Gastroesophageal sphincter (tissue), 3 donors: ENCODE results near the gene BMP7.

Experiments
- CTCF ChIP-seq, 4 experiments: fragments of 200-600 bp in 2 of 4; fragments of 450-650 bp in 2 of 4; sonication (generic) in 1 of 4; IDR thresholded peaks; one replicate each; pipeline ENCODE4 v1.5.1; 2017 to 2019; ENCODE audit warnings: antibody characterized with exemption in 4 of 4, mild to moderate bottlenecking in 2 of 4, moderate library complexity in 2 of 4
- EP300 ChIP-seq: sonication (generic); formaldehyde crosslinking; IDR thresholded peaks from one replicate; pipeline ENCODE4 v1.6.1; 2017; ENCODE audit warnings: antibody characterized with exemption, mild to moderate bottlenecking
- POLR2A ChIP-seq, 2 donors: fragments of 450-650 bp; IDR thresholded peaks; one replicate each; pipeline ENCODE4 v1.6.1; 2017; ENCODE audit warnings: antibody characterized with exemption in 2 of 2, mild to moderate bottlenecking in 2 of 2, moderate library complexity in 1 of 2
- POLR2AphosphoS5 ChIP-seq: sonication (generic); formaldehyde crosslinking; IDR thresholded peaks from one replicate; pipeline ENCODE4 v1.6.1; 2017; ENCODE audit warnings: antibody characterized with exemption

- TF ChIP-seq CTCF (IDR thresholded peaks at IDR 0.05): no peak
- TF ChIP-seq POLR2A (IDR thresholded peaks at IDR 0.05): no peak
- TF ChIP-seq POLR2AphosphoS5: no peak
- no peak for TF ChIP-seq EP300
Observed at GRCh38 chr20:57209413-57209812, 57.0 kb downstream of the BMP7 start.
